Stimulated activated CD8-positive, alpha-beta memory T cell treated with anti-CD3 and anti-CD28 coated beads, Interleukin-12 subunit alpha, Interleukin-12 subunit beta, amount 100 ng/mL, for 1 hour (primary cell): ENCODE data around the gene MTO1.
A peak's percentile ranks its signal among the peaks of the same experiment; 100 is the strongest.
"Not testable (repeated sequence)": the region's sequence is repeated elsewhere in the genome, so short reads cannot be mapped to it uniquely, and the experiment has no call there.

Experiments used
- DNase-seq: peaks from one replicate; pipeline ENCODE4 v3.0.0-alpha.2; 2020; ENCODE audit warnings: low read depth

Gene MTO1

GRCh38 chr6:73505142-73505541, 43.6 kb downstream of the MTO1 start:
- DNase-seq, result no peak

GRCh38 chr6:73505705-73506104, 44.2 kb downstream of the MTO1 start:
- not testable (repeated sequence) for DNase-seq

GRCh38 chr6:73506246-73506645, 44.7 kb downstream of the MTO1 start:
- no peak for DNase-seq

GRCh38 chr6:73508776-73509175, 47.2 kb downstream of the MTO1 start:
- no peak for DNase-seq

GRCh38 chr6:73509851-73510250, 48.3 kb downstream of the MTO1 start:
- DNase-seq, result no peak

- no peak for DNase-seq
Observed at GRCh38 chr6:73511796-73512195, 50.3 kb downstream of the MTO1 start.

- DNase-seq, result no peak
Observed at GRCh38 chr6:73513496-73513854, 51.9 kb downstream of the MTO1 start.

GRCh38 chr6:73514746-73515110, 53.2 kb downstream of the MTO1 start:
- no peak for DNase-seq

GRCh38 chr6:73515204-73515655, 53.7 kb downstream of the MTO1 start:
- DNase-seq, result no peak

GRCh38 chr6:73516514-73517489, 55.3 kb downstream of the MTO1 start:
- DNase-seq, result no peak

- not testable (repeated sequence) for DNase-seq
Observed at GRCh38 chr6:73518100-73518981, 56.8 kb downstream of the MTO1 start.

GRCh38 chr6:73518982-73519881, 57.7 kb downstream of the MTO1 start:
- DNase-seq, result not testable (repeated sequence)

GRCh38 chr6:73519926-73520687, 58.6 kb downstream of the MTO1 start:
- DNase-seq, result peak; percentile 67

GRCh38 chr6:73520688-73521350, 59.3 kb downstream of the MTO1 start, which contains the start of gene EEF1A1:
Gene EEF1A1, minus strand, starts transcription at chr6:73521032. Its CDS starts 1,006 bp downstream, at chr6:73520026.
- peak; percentile 99 for DNase-seq

- peak; percentile 48 for DNase-seq
Observed at GRCh38 chr6:73521351-73521985, 59.9 kb downstream of the MTO1 start.

GRCh38 chr6:73523434-73524123, 62.0 kb downstream of the MTO1 start:
- peak; percentile 62 for DNase-seq

GRCh38 chr6:73525546-73526330, 64.2 kb downstream of the MTO1 start:
- no peak for DNase-seq

- no peak for DNase-seq
Observed at GRCh38 chr6:73528897-73529296, 67.4 kb downstream of the MTO1 start.
